Stimulated activated effector memory CD8-positive, alpha-beta T cell treated with anti-CD3 and anti-CD28 coated beads, Interleukin-12 subunit alpha, Interleukin-12 subunit beta, amount 100 ng/mL, for 72 hours (primary cell): ENCODE results near the gene ENTPD6.
A peak's percentile ranks its signal among the peaks of the same experiment; 100 is the strongest.

ENCODE experiments used
- ATAC-seq: fragments of 150-1000 bp; cut with Tn5 transposase; 2 replicates; pipeline ENCODE4 v1.10.0; 2021
- DNase-seq, 2 donors: peaks; one replicate each; pipeline ENCODE4 v3.0.0; 2021 to 2022; ENCODE audit warnings: low spot score in 2 of 2
- H3K27ac Mint-ChIP-seq: one replicate; pipeline ENCODE4 v1.8.0; 2022; ENCODE audit warnings: mild to moderate bottlenecking, mixed read lengths
- H3K36me3 Mint-ChIP-seq: one replicate; pipeline ENCODE4 v1.8.0; 2022; ENCODE audit warnings: mild to moderate bottlenecking, mixed read lengths
- H3K4me1 Mint-ChIP-seq: one replicate; pipeline ENCODE4 v1.8.0; 2022; ENCODE audit warnings: mixed read lengths
- H3K4me3 Mint-ChIP-seq: one replicate; pipeline ENCODE4 v1.8.0; 2022; ENCODE audit warnings: mild to moderate bottlenecking, mixed read lengths
- H3K9me3 Mint-ChIP-seq: one replicate; pipeline ENCODE4 v1.8.0; 2022; ENCODE audit warnings: mixed read lengths

ENTPD6 gene

DNA sequence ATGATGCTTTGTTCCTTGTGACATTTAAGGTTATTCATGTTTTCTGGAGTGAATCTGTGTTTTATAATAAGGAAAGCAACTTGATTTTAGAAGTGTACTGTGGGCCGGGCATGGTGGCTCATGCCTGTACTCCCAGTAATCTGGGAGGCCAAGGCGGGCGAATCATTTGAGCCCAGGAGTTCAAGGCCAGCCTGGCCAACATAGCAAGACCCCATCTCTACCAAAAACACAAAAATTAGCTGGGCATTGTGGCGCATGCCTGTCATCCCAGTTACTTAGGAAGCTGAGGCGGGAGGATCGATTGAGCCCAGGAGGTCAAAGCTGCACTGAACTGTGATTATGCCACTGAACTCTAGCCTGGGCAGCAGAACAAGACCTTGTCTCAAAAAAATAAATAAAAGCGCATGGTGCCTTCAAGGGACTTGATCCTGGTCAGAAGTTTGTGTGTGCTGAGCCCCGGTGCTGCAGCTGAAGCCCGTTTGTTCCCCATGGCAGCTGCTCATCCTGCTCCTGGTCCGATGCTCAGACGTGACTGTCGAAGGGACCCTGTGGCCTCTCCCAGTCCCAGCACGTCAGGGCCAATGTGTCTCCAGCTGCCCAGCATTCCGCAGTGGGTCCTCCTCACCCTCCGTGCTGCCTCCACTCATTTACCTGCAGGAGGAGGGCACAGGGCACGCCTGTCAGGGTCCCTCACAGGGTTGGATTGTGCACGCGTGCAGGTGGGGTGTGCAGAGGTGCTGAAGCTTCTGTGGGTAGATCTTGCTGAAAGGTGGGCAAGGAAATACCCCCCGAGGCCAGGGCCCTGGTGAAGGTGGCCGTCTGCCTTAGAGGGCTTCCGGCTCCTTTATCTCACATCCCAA lies 18.3 kb downstream of the ENTPD6 start:
- no peak for ATAC-seq
- DNase-seq, result no peak
- no peaks in the 10 kb centered on the region for H3K4me1 Mint-ChIP-seq
- H3K36me3 Mint-ChIP-seq, result peaks cover 53% of the 10 kb centered on the region
- H3K4me3 Mint-ChIP-seq, result no peak overlapping the region
- H3K27ac Mint-ChIP-seq, result no peak overlapping the region
- no peaks in the 10 kb centered on the region for H3K9me3 Mint-ChIP-seq

DNA sequence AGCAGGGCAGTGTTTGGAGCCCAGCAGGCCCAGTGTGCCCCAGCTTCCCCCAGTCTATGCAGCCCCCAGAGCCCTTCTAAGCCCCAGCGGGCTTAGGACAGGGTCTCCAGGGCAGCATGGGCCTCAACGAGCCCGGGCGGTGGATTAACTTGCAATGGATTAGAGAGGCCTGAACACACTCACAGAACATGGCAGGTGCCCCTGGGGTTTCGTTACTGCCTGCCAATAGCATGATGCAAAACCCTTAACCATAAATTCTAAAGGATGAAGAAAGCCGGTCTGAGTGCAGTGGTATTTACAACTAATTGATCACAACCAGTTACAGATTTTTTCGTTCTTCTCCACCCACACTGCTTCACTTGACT lies 18.9 kb downstream of the ENTPD6 start:
- ATAC-seq (no peak), DNase-seq (no peak)
- Mint-ChIP-seq H3K36me3 (peaks cover 53% of the 10 kb centered on the region), H3K4me1 (no peaks in the 10 kb centered on the region), H3K4me3 (no peak overlapping the region), H3K27ac (no peak overlapping the region), H3K9me3 (no peaks in the 10 kb centered on the region)

GRCh38 chr20:25214819-25215218 lies 19.3 kb downstream of the ENTPD6 start:
- H3K36me3 Mint-ChIP-seq, result peaks cover 49% of the 10 kb centered on the region
- no peak for DNase-seq
- no peak for ATAC-seq
- H3K9me3 Mint-ChIP-seq, result no peaks in the 10 kb centered on the region
- H3K4me1 Mint-ChIP-seq, result no peaks in the 10 kb centered on the region
- H3K4me3 Mint-ChIP-seq, result no peak overlapping the region
- no peak overlapping the region for H3K27ac Mint-ChIP-seq

DNA sequence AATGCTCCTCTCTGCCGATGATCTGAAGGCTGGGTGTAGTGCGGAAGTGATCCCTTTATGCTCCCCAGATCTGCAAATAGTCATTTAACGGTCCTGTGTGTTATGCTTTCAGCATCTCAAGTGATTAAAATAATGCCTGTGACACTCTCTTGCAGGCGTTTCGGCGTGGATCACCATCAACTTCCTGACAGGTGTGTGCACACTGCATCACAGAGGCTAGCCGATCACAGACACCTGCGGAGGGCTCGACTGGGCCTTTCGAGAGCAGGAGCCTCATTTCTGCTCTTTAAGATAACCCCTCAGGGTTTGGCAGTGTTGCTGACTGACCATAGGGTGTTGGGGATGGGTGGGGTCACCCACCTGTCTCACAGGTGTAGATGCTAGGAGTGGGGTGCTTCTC lies 20.0 kb downstream of the ENTPD6 start:
- Mint-ChIP-seq H3K4me3 (no peak overlapping the region), H3K36me3 (peaks cover 42% of the 10 kb centered on the region), H3K27ac (no peak overlapping the region), H3K4me1 (no peaks in the 10 kb centered on the region), H3K9me3 (no peaks in the 10 kb centered on the region)
- ATAC-seq, result no peak
- no peak for DNase-seq

DNA sequence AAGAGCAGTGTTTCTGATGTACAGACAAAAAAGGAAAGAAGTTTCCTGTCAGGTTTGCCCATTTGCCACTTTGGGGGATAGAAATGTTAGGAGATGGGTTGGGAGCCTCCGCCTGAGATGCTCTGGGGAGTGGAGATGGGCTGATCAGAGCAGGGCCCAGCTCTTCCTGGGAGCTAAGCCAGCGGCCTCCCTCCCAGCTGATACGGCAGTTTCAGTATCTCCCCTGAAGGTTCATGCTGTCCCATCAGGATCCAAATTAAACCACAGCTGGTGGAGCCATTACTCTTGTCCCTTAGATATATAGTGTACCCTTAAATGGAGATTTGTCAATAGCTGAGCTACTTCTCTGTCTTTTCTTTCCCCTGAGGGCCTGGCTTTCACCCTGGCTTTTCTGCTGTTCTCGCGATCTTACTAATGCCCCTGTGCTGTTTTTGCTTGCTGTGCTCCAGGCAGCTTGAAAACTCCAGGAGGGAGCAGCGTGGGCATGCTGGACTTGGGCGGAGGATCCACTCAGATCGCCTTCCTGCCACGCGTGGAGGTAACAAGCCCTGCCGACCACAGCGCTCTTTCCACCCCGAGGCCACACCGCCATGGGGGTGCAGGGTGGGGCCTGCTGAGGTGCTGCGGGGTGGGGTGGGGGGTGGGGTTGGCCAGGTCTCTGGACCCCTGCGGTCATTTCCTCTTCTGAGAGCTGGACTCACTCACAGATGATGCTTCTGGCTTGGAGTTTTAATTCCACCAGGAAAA lies 20.9 kb downstream of the ENTPD6 start:
- Mint-ChIP-seq H3K9me3 (no peaks in the 10 kb centered on the region), H3K27ac (peak overlapping the region; percentile 12), H3K4me1 (peaks cover 6% of the 10 kb centered on the region), H3K36me3 (peaks cover 36% of the 10 kb centered on the region), H3K4me3 (no peak overlapping the region)
- DNase-seq, result no peak
- no peak for ATAC-seq

- Mint-ChIP-seq H3K36me3 (peaks cover 26% of the 10 kb centered on the region), H3K4me3 (no peak overlapping the region), H3K27ac (peak overlapping the region; percentile 0), H3K4me1 (peaks cover 14% of the 10 kb centered on the region), H3K9me3 (no peaks in the 10 kb centered on the region)
- ATAC-seq (no peak), DNase-seq (no peak)
Measured at GRCh38 chr20:25217161-25218108, 21.9 kb downstream of the ENTPD6 start.

DNA sequence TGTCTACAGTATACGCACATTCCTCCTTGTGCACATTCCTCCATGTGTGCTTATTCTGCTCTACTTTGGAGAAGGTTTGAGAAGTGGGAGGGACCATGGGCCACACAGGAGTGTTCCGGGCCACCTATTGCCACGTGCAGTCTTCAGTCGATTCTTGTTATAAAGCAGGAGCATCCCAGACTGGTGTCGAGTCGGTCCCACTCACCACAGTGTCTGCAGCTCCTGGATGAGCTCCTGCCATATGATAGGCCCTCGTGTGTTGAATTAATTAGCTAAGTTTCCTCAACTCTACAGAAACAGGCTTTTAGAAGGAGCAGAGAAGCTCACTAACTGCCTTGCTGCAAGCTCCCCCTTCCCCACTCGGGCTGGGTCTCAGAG lies 22.6 kb downstream of the ENTPD6 start:
- Mint-ChIP-seq H3K36me3 (peaks cover 25% of the 10 kb centered on the region), H3K4me1 (peaks cover 14% of the 10 kb centered on the region), H3K9me3 (no peaks in the 10 kb centered on the region), H3K4me3 (no peak overlapping the region), H3K27ac (peak overlapping the region; percentile 0)
- DNase-seq (no peak), ATAC-seq (no peak)

- H3K4me3 Mint-ChIP-seq, result no peak overlapping the region
- ATAC-seq, result no peak
- H3K36me3 Mint-ChIP-seq, result peaks cover 21% of the 10 kb centered on the region
- H3K9me3 Mint-ChIP-seq, result no peaks in the 10 kb centered on the region
- no peak for DNase-seq
- H3K27ac Mint-ChIP-seq, result peak overlapping the region; percentile 0
- H3K4me1 Mint-ChIP-seq, result peaks cover 14% of the 10 kb centered on the region
Measured at GRCh38 chr20:25218492-25218891, 23.0 kb downstream of the ENTPD6 start.

DNA sequence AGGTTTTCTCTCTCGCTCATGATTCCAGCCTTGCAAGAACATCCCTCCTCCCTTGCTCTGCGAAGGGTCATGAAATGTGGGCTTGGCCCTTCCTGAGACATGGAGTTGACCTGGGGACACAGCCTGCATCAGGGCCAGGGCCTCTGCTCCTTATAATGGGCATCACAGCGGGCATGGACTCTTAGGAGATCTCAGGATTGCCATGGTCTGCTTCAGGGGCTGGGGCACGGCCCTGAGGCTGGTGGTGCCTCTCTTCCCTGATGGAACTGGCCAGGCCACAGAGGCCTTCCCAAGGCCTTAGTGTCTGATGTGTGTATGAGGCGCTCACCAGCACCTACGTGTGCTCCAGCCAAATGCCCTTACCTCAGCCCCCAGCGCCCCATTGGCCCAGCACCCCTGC lies 23.9 kb downstream of the ENTPD6 start:
- DNase-seq (no peak), ATAC-seq (no peak)
- H3K4me1 Mint-ChIP-seq, result peaks cover 19% of the 10 kb centered on the region
- H3K36me3 Mint-ChIP-seq, result peaks cover 13% of the 10 kb centered on the region
- H3K27ac Mint-ChIP-seq, result peak overlapping the region; percentile 43
- H3K4me3 Mint-ChIP-seq, result no peak overlapping the region
- H3K9me3 Mint-ChIP-seq, result no peaks in the 10 kb centered on the region

DNA sequence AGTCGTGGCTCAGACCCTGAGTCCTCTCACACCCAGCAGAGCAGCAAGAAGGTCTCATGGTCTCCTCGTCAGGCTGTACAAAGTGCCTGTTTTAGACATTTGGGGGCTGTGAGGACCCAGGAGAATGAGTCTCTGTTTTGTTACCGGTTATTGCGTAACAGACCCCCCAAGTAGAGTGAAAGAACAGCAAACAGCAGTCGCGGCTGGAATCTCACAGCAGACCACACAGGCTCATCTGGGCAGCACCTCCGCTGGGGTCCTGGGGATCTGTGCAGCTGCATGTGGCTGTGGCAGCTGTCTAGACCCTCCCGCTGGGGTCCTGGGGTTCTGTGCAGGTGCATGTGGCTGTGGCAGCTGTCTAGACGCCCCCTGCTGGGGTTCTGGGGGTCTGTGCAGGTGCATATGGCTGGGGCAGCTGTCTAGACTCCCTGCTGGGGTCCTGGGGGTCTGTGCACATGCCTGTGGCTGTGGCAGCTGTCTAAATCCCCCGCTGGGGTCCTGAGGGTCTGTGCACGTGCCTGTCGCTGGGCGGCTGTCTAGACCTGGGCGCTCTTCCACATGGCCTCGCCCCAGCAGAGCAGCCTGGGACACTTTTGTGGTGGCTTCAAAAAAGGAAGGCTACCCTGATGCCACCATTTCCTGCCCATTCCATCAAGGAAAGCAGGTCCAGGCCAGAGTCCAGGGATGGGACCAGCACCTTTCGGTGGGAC lies 24.7 kb downstream of the ENTPD6 start:
- Mint-ChIP-seq H3K27ac (peak overlapping the region; percentile 87), H3K36me3 (peaks cover 13% of the 10 kb centered on the region), H3K4me3 (no peak overlapping the region), H3K9me3 (no peaks in the 10 kb centered on the region), H3K4me1 (peaks cover 19% of the 10 kb centered on the region)
- DNase-seq (no peak), ATAC-seq (no peak)

GRCh38 chr20:25220810-25221591 lies 25.5 kb downstream of the ENTPD6 start:
- H3K4me1 Mint-ChIP-seq, result peaks cover 19% of the 10 kb centered on the region
- peak overlapping the region; percentile 87 for H3K27ac Mint-ChIP-seq
- DNase-seq, result no peak
- H3K36me3 Mint-ChIP-seq, result peaks cover 9% of the 10 kb centered on the region
- H3K4me3 Mint-ChIP-seq, result no peak overlapping the region
- no peak for ATAC-seq
- H3K9me3 Mint-ChIP-seq, result no peaks in the 10 kb centered on the region

DNA sequence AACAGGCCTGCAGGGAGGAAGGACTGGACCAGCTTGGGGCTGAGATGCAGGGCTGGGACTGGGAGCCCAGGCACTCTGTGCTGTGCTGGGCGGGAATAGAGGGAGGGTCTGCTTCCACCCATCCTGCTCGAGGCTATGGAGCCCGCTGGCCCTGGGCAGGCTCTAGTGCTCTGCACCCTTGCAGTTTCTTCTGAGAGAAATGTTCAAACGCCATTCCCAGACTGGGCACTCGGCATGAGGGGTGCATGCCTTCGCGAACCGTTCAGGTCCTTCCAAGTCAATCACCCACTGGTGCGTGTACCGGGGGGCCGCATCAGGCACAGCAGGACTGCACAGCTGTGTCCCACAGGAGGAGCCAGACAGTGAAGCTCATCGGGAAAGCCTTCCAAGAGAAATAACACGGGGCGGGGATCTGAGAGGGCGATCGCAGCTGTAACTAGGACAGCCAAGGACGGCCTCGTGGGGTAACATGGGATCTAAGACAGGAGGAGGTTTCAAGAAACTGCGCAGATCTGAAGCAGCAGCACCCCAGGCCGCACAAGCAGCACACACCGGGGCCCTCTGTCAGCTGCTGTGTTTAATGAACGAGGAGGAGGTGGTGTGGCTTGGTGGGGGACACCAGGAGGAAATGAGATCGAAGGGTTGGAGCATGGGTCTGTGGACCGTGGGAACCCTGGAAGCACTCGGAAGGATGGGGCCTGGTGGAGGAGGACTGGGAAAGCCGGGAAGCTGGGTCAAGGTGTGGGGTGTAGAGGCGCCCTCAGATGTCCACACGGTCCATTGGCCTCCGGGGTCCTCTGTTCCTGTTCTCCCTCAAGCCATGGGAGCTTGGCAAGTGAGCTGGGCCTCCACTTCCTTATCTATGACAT lies 26.3 kb downstream of the ENTPD6 start:
- ATAC-seq (no peak), DNase-seq (no peak)
- Mint-ChIP-seq H3K4me3 (no peak overlapping the region), H3K36me3 (peaks cover 5% of the 10 kb centered on the region), H3K27ac (peak overlapping the region; percentile 87), H3K9me3 (no peaks in the 10 kb centered on the region), H3K4me1 (peaks cover 19% of the 10 kb centered on the region)

DNA sequence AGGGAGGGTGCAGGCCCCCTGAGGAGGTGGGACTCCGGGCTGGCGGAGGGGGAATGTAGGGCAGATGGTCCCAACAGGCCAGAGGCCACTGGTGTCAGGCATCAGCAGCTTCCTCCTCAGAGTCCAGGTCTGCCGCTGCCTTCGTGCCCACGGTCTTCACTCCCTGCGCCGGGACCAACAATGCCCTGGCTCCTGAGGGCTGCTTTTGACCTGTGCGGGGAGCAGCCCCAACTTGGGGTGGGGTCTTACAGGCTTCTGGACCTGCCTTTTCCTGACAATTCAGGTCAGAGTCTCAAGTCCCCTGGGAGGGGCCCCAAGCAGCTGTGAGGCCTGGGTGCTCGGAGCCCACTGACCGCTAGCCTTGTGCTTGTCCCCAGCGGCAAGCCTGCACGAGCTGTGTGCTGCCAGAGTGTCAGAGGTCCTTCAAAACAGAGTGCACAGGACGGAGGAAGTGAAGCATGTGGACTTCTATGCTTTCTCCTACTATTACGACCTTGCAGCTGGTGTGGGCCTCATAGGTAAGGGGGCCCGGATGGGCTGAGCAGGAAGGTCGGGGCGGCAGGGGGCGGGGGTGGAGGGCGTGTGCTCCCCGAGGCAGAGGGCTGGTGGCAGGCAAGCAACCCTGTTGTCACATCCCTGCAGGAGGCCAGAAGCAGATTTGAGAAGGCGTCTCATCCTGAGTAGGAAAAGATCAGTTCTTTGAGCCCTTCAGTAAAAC lies 27.1 kb downstream of the ENTPD6 start:
- Mint-ChIP-seq H3K4me3 (no peak overlapping the region), H3K9me3 (no peaks in the 10 kb centered on the region), H3K36me3 (peaks cover 5% of the 10 kb centered on the region), H3K27ac (peak overlapping the region; percentile 87), H3K4me1 (peaks cover 19% of the 10 kb centered on the region)
- ATAC-seq, result no peak
- DNase-seq, result no peak
